ENCODE results near the gene TSEN34.
A peak's percentile ranks its signal among the peaks of the same experiment; 100 is the strongest.

Gene TSEN34

GRCh38 chr19:54191011-54191810 is at the start of gene TSEN34:
TSEN34 (plus strand) TSS chr19:54191308; CDS start chr19:54191365, 57 bp downstream.
- in situ Hi-C loops (cut with HindIII; ENCODE audit: low sequenced_read_pairs): no loop called here
- TF ChIP-seq CTCF (IDR thresholded peaks at IDR 0.05; ENCODE audit: low read depth, low read length, missing control alignments): no peak
- peak; percentile 19 for DNase-seq (ENCODE audit: low read depth)

GRCh38 chr19:54141356-54141755 is 49.8 kb upstream of the TSEN34 start:
- DNase-seq (ENCODE audit: low read depth): no peak
- H3K4me3 ChIP-seq (ENCODE audit: low read depth, low read length): no peak overlapping the region
- in situ Hi-C loops (cut with HindIII; ENCODE audit: low sequenced_read_pairs): no loop called here
- TF ChIP-seq CTCF (IDR thresholded peaks at IDR 0.05; ENCODE audit: low read depth, low read length, missing control alignments): no peak

More at GRCh38 chr19:54191011-54191810, at the start of gene TSEN34:
- peak within 1 kb of the TSS; percentile 72 for H3K4me3 ChIP-seq (ENCODE audit: low read depth, low read length)

DNA sequence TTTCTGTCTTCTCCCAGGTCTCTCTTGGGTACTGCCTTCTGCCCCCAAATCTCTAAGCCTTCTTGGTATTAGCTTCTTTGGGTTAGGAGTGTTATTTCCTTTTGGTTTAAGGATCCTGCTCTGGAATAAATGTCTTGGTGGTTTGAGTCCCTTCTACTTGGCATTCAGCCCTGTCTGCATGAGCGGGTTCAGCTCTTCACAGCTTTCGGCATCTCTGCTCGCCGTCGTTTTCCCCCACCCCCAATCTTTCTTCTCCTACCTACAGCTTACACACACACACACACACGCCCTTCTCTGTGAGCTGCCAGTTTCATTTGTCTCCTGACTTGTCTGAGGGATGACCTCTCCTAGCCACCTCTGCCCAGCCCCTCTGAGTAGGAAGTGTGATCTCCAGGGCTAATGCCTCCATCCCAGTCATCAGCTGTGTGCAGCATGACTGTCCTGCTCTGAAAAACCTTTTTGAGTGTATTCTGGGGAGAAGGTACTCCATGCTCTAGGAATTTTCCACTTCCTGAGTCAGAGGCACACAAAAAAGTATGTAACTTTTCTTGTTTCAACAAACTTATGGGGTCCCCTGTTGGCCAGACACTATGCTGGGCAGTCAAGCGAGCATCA is 48.8 kb upstream of the TSEN34 start:
- no peak overlapping the region for H3K4me3 ChIP-seq (ENCODE audit: low read depth, low read length)
- DNase-seq (ENCODE audit: low read depth): no peak
- TF ChIP-seq CTCF (IDR thresholded peaks at IDR 0.05; ENCODE audit: low read depth, low read length, missing control alignments): no peak
- in situ Hi-C loops (cut with HindIII; ENCODE audit: low sequenced_read_pairs): no loop called here

- DNase-seq (ENCODE audit: low read depth): no peak
- TF ChIP-seq CTCF (IDR thresholded peaks at IDR 0.05; ENCODE audit: low read depth, low read length, missing control alignments): no peak
- no peak overlapping the region for H3K4me3 ChIP-seq (ENCODE audit: low read depth, low read length)
- in situ Hi-C loops (cut with HindIII; ENCODE audit: low sequenced_read_pairs): no loop called here
Observed at GRCh38 chr19:54145541-54146158, 45.5 kb upstream of the TSEN34 start.

- in situ Hi-C loops (cut with HindIII; ENCODE audit: low sequenced_read_pairs): no loop called here
- TF ChIP-seq CTCF (IDR thresholded peaks at IDR 0.05; ENCODE audit: low read depth, low read length, missing control alignments): no peak
- no peak for DNase-seq (ENCODE audit: low read depth)
Observed at GRCh38 chr19:54147676-54148075, 43.4 kb upstream of the TSEN34 start.

DNA sequence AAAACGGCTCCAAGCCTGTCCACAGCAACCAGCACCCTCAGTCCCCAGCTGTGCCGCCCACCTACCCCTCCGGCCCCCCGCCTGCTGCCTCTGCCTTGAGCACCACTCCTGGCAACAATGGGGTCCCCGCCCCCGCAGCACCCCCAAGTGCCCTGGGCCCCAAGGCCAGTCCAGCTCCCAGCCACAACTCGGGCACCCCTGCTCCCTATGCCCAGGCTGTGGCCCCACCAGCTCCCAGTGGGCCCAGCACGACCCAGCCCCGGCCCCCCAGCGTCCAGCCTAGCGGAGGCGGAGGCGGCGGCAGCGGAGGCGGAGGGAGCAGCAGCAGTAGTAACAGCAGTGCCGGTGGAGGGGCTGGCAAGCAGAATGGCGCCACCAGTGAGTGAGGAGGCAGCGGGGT is 43.0 kb upstream of the TSEN34 start:
- DNase-seq (ENCODE audit: low read depth): no peak
- TF ChIP-seq CTCF (IDR thresholded peaks at IDR 0.05; ENCODE audit: low read depth, low read length, missing control alignments): no peak
- in situ Hi-C loops (cut with HindIII; ENCODE audit: low sequenced_read_pairs): no loop called here
- no peak overlapping the region for H3K4me3 ChIP-seq (ENCODE audit: low read depth, low read length)

More at GRCh38 chr19:54147676-54148075, 43.4 kb upstream of the TSEN34 start:
- H3K4me3 ChIP-seq (ENCODE audit: low read depth, low read length): no peak overlapping the region

All from astrocyte of the cerebellum (primary cell).